ENCODE measurements around the gene SUGP2. TPM values are rescaled to one million over a fixed set of nuclear protein-coding genes. Genes with fewer than 3 reads are reported as not detected.

SUGP2 gene
- polyA plus RNA-seq, 1 donor (not counting 4 experiments of a cell fraction or from before 2014, with no cell fraction given): 51.2 TPM

GRCh38 chr19:18987456-18987855, 45.9 kb downstream of the SUGP2 start:
- dilution Hi-C loops (cut with MboI; ENCODE audit: extremely low pct_ligation_motif_present, low sequenced_read_pairs): no loop called here
- H4K20me1 ChIP-seq (ENCODE audit: control insufficient read depth, extremely low read depth, insufficient read depth, low read length): no peaks in the 10 kb centered on the region
- H3K4me3 ChIP-seq (ENCODE audit: control insufficient read depth in 2 of 3, extremely low read depth in 1 of 3, insufficient read depth in 2 of 3, low read depth in 1 of 3, low read length in 3 of 3): no peak overlapping the region
- no peaks in the 10 kb centered on the region for H3K9me3 ChIP-seq (ENCODE audit: control insufficient read depth, low read depth, low read length)
- no peak overlapping the region for H3K27ac ChIP-seq (ENCODE audit: control insufficient read depth, insufficient read depth, low read length)
- H2AFZ ChIP-seq (ENCODE audit: control insufficient read depth, low read length): no peak overlapping the region
- peaks cover 3% of the 10 kb centered on the region for H3K4me1 ChIP-seq (ENCODE audit: control insufficient read depth, extremely low read depth, insufficient read depth, low read length)
- DNase-seq (ENCODE audit: low read depth, low spot score): no peak
- H3K27me3 ChIP-seq (ENCODE audit: control insufficient read depth, extremely low read depth, insufficient read depth, low read length): no peaks in the 10 kb centered on the region
- no peaks in the 10 kb centered on the region for H3K79me2 ChIP-seq (ENCODE audit: control insufficient read depth, insufficient read depth, low read length)
- no peak for TF ChIP-seq EZH2 (IDR thresholded peaks at IDR 0.05; ENCODE audit: low read length)
- TF ChIP-seq, protein P1, sequence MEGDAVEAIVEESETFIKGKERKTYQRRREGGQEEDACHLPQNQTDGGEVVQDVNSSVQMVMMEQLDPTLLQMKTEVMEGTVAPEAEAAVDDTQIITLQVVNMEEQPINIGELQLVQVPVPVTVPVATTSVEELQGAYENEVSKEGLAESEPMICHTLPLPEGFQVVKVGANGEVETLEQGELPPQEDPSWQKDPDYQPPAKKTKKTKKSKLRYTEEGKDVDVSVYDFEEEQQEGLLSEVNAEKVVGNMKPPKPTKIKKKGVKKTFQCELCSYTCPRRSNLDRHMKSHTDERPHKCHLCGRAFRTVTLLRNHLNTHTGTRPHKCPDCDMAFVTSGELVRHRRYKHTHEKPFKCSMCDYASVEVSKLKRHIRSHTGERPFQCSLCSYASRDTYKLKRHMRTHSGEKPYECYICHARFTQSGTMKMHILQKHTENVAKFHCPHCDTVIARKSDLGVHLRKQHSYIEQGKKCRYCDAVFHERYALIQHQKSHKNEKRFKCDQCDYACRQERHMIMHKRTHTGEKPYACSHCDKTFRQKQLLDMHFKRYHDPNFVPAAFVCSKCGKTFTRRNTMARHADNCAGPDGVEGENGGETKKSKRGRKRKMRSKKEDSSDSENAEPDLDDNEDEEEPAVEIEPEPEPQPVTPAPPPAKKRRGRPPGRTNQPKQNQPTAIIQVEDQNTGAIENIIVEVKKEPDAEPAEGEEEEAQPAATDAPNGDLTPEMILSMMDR (optimal IDR thresholded peaks at IDR 0.05 in 1 of 3, IDR thresholded peaks at IDR 0.05 in 1 of 3, conservative IDR thresholded peaks at IDR 0.05 in 1 of 3; ENCODE audit: extremely low read depth in 1 of 3, insufficient read depth in 2 of 3, low read length in 3 of 3): no peak
- peaks cover 0 to 11% of the 10 kb centered on the region in 2 experiments for H3K36me3 ChIP-seq (ENCODE audit: control insufficient read depth in 2 of 2, extremely low read depth in 1 of 2, insufficient read depth in 2 of 2, low read length in 2 of 2)
- H3K4me2 ChIP-seq (ENCODE audit: control insufficient read depth, extremely low read depth, insufficient read depth, low read depth, low read length): no peak overlapping the region
- H3K9me1 ChIP-seq (ENCODE audit: control insufficient read depth, extremely low read depth, insufficient read depth, low read length): no peaks in the 10 kb centered on the region
- no peak overlapping the region for H3K9ac ChIP-seq (ENCODE audit: control insufficient read depth, extremely low read depth, insufficient read depth, low read length)
- no peak for FAIRE-seq

DNA sequence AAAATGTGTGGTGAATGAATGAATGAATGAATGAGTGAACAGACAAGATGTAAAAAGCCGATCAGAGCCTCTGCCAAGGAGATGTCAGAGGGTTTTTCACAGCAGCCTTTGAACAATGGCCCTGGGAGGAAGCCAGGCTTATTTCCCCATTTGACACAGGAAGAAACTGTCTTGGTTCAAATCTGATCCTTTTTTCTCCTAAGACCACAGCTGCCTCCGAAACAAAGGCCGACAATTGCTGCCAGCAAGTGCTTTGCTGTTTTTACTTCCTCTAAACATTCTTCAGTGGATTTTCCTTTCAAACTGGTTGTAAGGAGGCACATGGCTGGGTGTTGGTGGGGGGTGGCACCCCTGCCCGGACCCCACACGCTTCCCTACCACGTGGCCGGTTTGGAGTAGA, 48.1 kb downstream of the SUGP2 start:
- no peak overlapping the region for H3K27ac ChIP-seq (ENCODE audit: control insufficient read depth, insufficient read depth, low read length)
- no peaks in the 10 kb centered on the region for H3K9me1 ChIP-seq (ENCODE audit: control insufficient read depth, extremely low read depth, insufficient read depth, low read length)
- H3K79me2 ChIP-seq (ENCODE audit: control insufficient read depth, insufficient read depth, low read length): no peaks in the 10 kb centered on the region
- TF ChIP-seq, protein P1 (optimal IDR thresholded peaks at IDR 0.05 in 1 of 3, IDR thresholded peaks at IDR 0.05 in 1 of 3, conservative IDR thresholded peaks at IDR 0.05 in 1 of 3; ENCODE audit: extremely low read depth in 1 of 3, insufficient read depth in 2 of 3, low read length in 3 of 3): no peak
- no peak for TF ChIP-seq EZH2 (IDR thresholded peaks at IDR 0.05; ENCODE audit: low read length)
- dilution Hi-C loops (cut with MboI; ENCODE audit: extremely low pct_ligation_motif_present, low sequenced_read_pairs): no loop called here
- no peak overlapping the region for H3K4me3 ChIP-seq (ENCODE audit: control insufficient read depth in 2 of 3, extremely low read depth in 1 of 3, insufficient read depth in 2 of 3, low read depth in 1 of 3, low read length in 3 of 3)
- H3K4me2 ChIP-seq (ENCODE audit: control insufficient read depth, extremely low read depth, insufficient read depth, low read depth, low read length): no peak overlapping the region
- peaks cover 0 to 3% of the 10 kb centered on the region in 2 experiments for H3K36me3 ChIP-seq (ENCODE audit: control insufficient read depth in 2 of 2, extremely low read depth in 1 of 2, insufficient read depth in 2 of 2, low read length in 2 of 2)
- H3K9me3 ChIP-seq (ENCODE audit: control insufficient read depth, low read depth, low read length): no peaks in the 10 kb centered on the region
- DNase-seq (ENCODE audit: low read depth, low spot score) (no peak), FAIRE-seq (no peak)
- H2AFZ ChIP-seq (ENCODE audit: control insufficient read depth, low read length): no peak overlapping the region
- peaks cover 3% of the 10 kb centered on the region for H3K4me1 ChIP-seq (ENCODE audit: control insufficient read depth, extremely low read depth, insufficient read depth, low read length)
- no peaks in the 10 kb centered on the region for H3K27me3 ChIP-seq (ENCODE audit: control insufficient read depth, extremely low read depth, insufficient read depth, low read length)
- H4K20me1 ChIP-seq (ENCODE audit: control insufficient read depth, extremely low read depth, insufficient read depth, low read length): no peaks in the 10 kb centered on the region
- no peak overlapping the region for H3K9ac ChIP-seq (ENCODE audit: control insufficient read depth, extremely low read depth, insufficient read depth, low read length)

Data from keratinocyte (primary cell).